ENCODE data around the gene MOG.

DNA sequence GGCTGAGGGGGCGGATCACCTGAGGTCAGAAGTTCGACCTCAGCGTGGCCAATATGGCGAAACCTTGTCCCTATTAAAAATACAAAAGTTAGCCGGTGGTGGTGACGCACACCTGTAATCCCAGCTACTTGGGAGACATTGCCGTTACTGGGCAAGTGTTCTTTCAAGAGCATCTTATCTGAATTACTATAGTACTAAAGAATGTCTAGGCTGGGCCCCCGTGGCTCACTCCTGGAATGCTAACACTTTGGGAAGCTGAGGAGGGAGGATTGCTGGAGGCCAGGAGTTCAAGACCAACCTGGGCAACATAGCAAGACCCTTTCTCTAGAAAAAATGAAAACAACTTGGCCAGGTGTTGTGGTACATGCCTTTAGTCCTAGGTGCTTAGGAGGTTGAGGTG is 24.9 kb downstream of the MOG start:
- TF ChIP-seq CTCF (IDR thresholded peaks at IDR 0.05) (no peak), POLR2A (IDR thresholded peaks at IDR 0.05) (no peak)
